Heart right ventricle (tissue), 16 donors: Measurements from ENCODE around the gene GFI1B. TPM values are rescaled to one million over a fixed set of nuclear protein-coding genes. Genes with fewer than 3 reads are reported as not detected.
"Not testable (repeated sequence)": the region's sequence is repeated elsewhere in the genome, so short reads cannot be mapped to it uniquely, and the experiment has no call there.

Experiments
- ATAC-seq, 8 donors: fragments of 200-7000 bp; cut with Tn5 transposase; one replicate each; pipeline ENCODE4 v1.9.1; 2020; ENCODE audit warnings: mild to moderate bottlenecking in 8 of 8, moderate library complexity in 8 of 8, moderate number of reproducible peaks in 1 of 8
- DNase-seq, 2 donors: peaks; one replicate each; pipeline ENCODE4 v3.0.0-alpha.2; 2020
- H3K27ac ChIP-seq, 10 donors: fragments of 200-600 bp; sonication (generic) in 2 of 10; one replicate each; pipeline versions ENCODE4 v1.5.0 to v1.8.0; 2020 to 2022; ENCODE audit warnings: mild to moderate bottlenecking in 3 of 10
- H3K27me3 ChIP-seq, 7 donors: fragments of 200-600 bp; one replicate each; pipeline ENCODE4 v1.8.0; 2021 to 2022; ENCODE audit warnings: mild to moderate bottlenecking in 2 of 7
- H3K36me3 ChIP-seq, 9 donors: fragments of 200-600 bp; sonication (generic) in 1 of 9; one replicate each; pipeline versions ENCODE4 v1.5.0 to v1.8.0; 2020 to 2022; ENCODE audit warnings: mild to moderate bottlenecking in 2 of 9
- H3K4me1 ChIP-seq, 9 donors: fragments of 200-600 bp; sonication (generic) in 1 of 9; one replicate each; pipeline versions ENCODE4 v1.5.0 to v1.8.0; 2020 to 2022; ENCODE audit warnings: mild to moderate bottlenecking in 4 of 9
- H3K4me3 ChIP-seq, 10 donors: fragments of 200-600 bp; sonication (generic) in 2 of 10; one replicate each; pipeline versions ENCODE4 v1.5.0 to v1.8.0; 2020 to 2022; ENCODE audit warnings: mild to moderate bottlenecking in 7 of 10, moderate library complexity in 2 of 10
- H3K9me3 ChIP-seq, 11 donors: fragments of 200-600 bp in 10 of 11; sonication (generic) in 2 of 11; one replicate each; pipeline versions ENCODE4 v1.5.0 to v1.8.0; 2013 to 2022; ENCODE audit warnings: mild to moderate bottlenecking in 2 of 11, control low read depth in 1 of 11, moderate library complexity in 1 of 11
- WGBS, 2 donors: extraction: QIAGEN DNeasy Blood & Tissue Kit; methylation state at CpG; one replicate each; pipeline ENCODE4 v1.1.7; 2013; ENCODE audit warnings: inconsistent platforms in 1 of 2; 5-methylcytosine and 5-hydroxymethylcytosine counted together
- intact Hi-C, 10 donors: fragments of 100-400 bp; cut with DNase I; formaldehyde crosslinking; loops; one replicate each; pipeline versions ENCODE4 v1.11.1 to v1.14.2; 2022
- microRNA-seq, 2 donors: library from miRNA; unstranded; fragments of <30 nt; microRNA quantifications; one replicate each; pipeline ENCODE4 v1.2.0, GENCODE V29; 2021
- polyA plus RNA-seq, 2 donors: library from polyadenylated mRNA; stranded (reverse); fragments of 200-250 nt; gene quantifications; one replicate each; pipeline ENCODE4 v1.2.3, GENCODE V29; 2013
- total RNA-seq, 10 donors: library from RNA; stranded (reverse); fragmentation: NEBNext Ultra II Directional in 3 of 10; extraction: Animal tissue kit (Norgen Biotek cat#: 25700) in 3 of 10; gene quantifications; one replicate each; pipeline versions ENCODE4 v1.2.1 to v1.2.4, GENCODE V29; 2021 to 2023
- TF ChIP-seq, protein P1 (sequence below), 9 donors: fragments of 200-600 bp; sonication (generic) in 2 of 9; IDR thresholded peaks; one replicate each; pipeline versions ENCODE4 v1.5.0 to v1.8.0; 2021 to 2022; ENCODE audit warnings: antibody characterized with exemption in 9 of 9, mild to moderate bottlenecking in 5 of 9, moderate library complexity in 1 of 9
- donor health status: Arrhythmogenic right ventricular cardiomyopathy.
- donor health status: ischemic (EF 13 %, LVEDD 7.1; RV severe dilation, severe dysfunction).
- donor health status: healthy with polysubstance abuse.
- donor health status: DM: no; HTN: yes; CAD: no.
- donor health status: DM: no; HTN: no; CAD: no.
- donor health status: ischemic (EF 25% LVEDD 6.9; RV normal size, moderate dysfunction).
- donor health status: ischemic (EF 25% LVEDD 5.7; RV mildly dilated, moderate dysfunction).
- donor health status: healthy.
- donor health status: DM: yes; HTN: yes; CAD: no.
- donor health status: Ischemic cardiomyopathy.
- donor health status: ischemic (EF 35%, LVEDD 5.7; RV mildly dilated, moderate dysfunction).
- donor health status: nonischemic (EF 11% LVEDD 7.7; RV severe dilation, severe dysfunction).
- donor health status: DM: yes; HTN: yes; CAD: no.
- donor health status: PGD.
- donor health status: ischemic (EF 29% LVEDD 5.4; RV normal size, mild dysfunction).
- donor health status: nonischemic (EF 23%, LVEDD 6.1; RV moderate dilation, normal function).

The GFI1B gene
- total and polyA plus RNA-seq, 12 donors = 0.06 to 0.49 (median 0.24) TPM; not detected in 4

DNA sequence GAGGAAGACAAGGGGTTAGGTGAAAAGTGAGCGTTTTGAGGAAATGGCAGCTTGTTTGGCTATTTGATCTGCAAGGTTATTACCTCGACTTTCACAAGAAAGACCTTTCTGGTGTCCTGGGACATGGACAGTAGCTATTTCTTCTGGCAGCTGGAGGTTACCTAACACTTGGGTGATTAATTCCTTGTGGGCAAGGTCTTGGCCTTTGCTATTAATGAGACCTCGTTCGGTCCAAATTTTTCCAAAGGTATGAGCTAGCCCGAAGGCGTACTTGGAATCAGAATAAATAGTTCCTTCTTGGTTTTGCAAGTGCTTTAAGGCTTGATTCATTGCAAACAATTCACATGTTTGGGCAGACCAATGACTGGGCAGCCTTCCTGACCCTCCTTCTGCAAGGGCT lies 57.2 kb downstream of the GFI1B start:
- DNase-seq (no peak), ATAC-seq (no peak)
- Histone ChIP-seq H3K27ac (no peak overlapping the region), H3K9me3 (no peaks in the 10 kb centered on the region), H3K4me3 (no peak overlapping the region), H3K36me3 (peaks cover 0 to 31% (median 0%) of the 10 kb centered on the region in 9 donors), H3K4me1 (peaks cover 7 to 29% (median 20%) of the 10 kb centered on the region in 9 donors), H3K27me3 (no peaks in the 10 kb centered on the region)
- intact Hi-C loops = loop anchor here in 2 of 10 donors (10.0 kb wide), 2 partner anchors 109 to 299 kb away; partner anchors contain the start of gene SURF6 (in 1 of the 2)
- TF ChIP-seq, protein P1, sequence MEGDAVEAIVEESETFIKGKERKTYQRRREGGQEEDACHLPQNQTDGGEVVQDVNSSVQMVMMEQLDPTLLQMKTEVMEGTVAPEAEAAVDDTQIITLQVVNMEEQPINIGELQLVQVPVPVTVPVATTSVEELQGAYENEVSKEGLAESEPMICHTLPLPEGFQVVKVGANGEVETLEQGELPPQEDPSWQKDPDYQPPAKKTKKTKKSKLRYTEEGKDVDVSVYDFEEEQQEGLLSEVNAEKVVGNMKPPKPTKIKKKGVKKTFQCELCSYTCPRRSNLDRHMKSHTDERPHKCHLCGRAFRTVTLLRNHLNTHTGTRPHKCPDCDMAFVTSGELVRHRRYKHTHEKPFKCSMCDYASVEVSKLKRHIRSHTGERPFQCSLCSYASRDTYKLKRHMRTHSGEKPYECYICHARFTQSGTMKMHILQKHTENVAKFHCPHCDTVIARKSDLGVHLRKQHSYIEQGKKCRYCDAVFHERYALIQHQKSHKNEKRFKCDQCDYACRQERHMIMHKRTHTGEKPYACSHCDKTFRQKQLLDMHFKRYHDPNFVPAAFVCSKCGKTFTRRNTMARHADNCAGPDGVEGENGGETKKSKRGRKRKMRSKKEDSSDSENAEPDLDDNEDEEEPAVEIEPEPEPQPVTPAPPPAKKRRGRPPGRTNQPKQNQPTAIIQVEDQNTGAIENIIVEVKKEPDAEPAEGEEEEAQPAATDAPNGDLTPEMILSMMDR (IDR thresholded peaks at IDR 0.05) = no peak
- WGBS, 2 donors = 87 to 91% methylated on average over 6 of the region's 6 CpGs

DNA sequence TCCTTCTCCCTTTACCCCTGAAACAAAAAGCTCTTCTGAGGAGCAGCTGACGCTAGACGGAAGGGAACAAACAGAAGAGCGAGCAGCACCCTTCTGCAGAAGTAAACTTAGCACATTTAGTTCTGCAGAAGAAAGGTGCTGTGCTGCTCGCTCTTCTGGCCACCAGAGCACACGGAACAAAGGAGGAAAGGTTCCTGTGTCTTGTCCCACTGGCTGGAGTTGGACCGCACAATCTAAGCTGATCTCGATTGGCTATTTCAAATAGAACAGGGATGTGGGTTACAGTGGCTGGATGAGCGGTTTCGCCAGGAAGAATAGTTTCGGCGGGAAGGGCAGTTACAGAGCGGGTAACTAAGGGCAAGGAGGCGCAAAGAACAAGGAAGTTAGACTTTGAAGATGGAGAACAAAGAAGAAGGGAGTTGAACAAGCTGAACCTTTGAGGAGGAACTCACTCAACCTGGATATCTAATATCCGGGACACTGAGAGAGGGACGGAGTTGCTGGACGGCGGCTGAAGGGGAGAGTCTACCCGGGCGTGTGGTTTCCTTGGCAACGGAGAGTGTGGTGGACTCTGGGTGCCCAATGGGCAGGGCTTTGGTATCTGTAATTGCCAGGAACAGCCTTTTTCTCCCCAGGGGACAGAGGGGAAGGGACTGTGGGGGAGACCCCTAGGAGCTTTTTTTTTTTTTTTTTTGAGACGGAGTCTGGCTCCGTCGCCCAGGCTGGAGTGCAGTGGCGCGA lies 59.5 kb downstream of the GFI1B start:
- peaks cover 0 to 44% (median 9%) of the 10 kb centered on the region in 9 donors for H3K36me3 ChIP-seq
- TF ChIP-seq, protein P1 (IDR thresholded peaks at IDR 0.05) = no peak
- no peak overlapping the region for H3K27ac ChIP-seq
- H3K4me3 ChIP-seq = no peak overlapping the region
- no peaks in the 10 kb centered on the region for H3K9me3 ChIP-seq
- H3K27me3 ChIP-seq = no peaks in the 10 kb centered on the region
- intact Hi-C loops = loop anchor here in 2 of 10 donors (10.0 kb wide), 2 partner anchors 107 to 297 kb away; partner anchors contain the start of gene SURF6 (in 1 of the 2)
- H3K4me1 ChIP-seq = peaks cover 0 to 10% (median under 1%) of the 10 kb centered on the region in 9 donors
- ATAC-seq = no peak
- WGBS, 2 donors = 93 to 94% methylated on average over 25 of the region's 25 CpGs
- no peak for DNase-seq

DNA sequence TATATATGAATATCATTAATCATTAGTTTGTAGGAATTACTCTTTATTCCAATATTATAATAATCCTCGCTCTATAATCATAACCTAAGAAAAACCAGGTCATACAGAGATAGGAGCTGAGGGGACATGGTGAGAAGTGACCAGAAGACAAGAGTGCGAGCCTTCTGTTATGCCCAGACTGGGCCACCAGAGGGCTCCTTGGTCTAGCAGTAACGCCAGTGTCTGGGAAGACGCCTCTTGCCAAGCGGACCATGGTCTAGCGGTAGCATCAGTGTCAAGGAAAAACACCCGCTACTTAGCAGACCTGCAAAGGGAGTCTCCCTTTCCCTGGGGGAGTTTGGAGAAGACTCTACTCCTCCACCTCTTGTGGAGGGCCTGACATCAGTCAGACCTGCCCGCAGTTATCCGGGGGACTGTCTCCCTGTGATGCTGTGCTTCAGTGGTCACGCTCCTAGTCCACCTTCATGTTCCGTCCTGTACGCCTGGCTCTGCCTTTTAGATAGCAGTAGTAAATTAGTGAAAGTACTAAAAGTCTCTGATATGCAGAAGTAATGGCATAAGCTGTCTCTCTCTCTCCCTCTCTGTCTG lies 62.5 kb downstream of the GFI1B start:
- not testable (repeated sequence) for H3K4me3 ChIP-seq, ATAC-seq, H3K27ac ChIP-seq, H3K9me3 ChIP-seq, H3K27me3 ChIP-seq, H3K4me1 ChIP-seq
- intact Hi-C loops = loop anchor here in 5 of 10 donors (5.0 to 10.0 kb wide), 3 partner anchors 54 to 106 kb away; no protein-coding TSS in a partner anchor
- peaks cover 0 to 65% (median 32%) of the 10 kb centered on the region in 9 donors for H3K36me3 ChIP-seq
- TF ChIP-seq, protein P1 (IDR thresholded peaks at IDR 0.05) = peak in 8 of 9 donors; percentile 34 to 71 (median 60)
- WGBS, 2 donors = 86 to 92% methylated on average over 12 of the region's 12 CpGs
- DNase-seq = peak in 1 of 2 donors; percentile 48

Small RNAs within 50 kb of the gene (microRNA-seq; reads per million reads assigned to microRNA genes)
- gene MIR548AW = 2.0 to 3.6 reads per million in 2 donors

Other genes with a start within 250 kb of the GFI1B start
- gene AK8, start 100.4 kb upstream of the GFI1B start, total RNA-seq = 1 to 10 TPM in 1 of 10 donors, under 1 TPM in 4, not detected in 5; 0.15 to 1.0 (median 0.26) TPM
- gene AK8, start 100.4 kb upstream of the GFI1B start, polyA plus RNA-seq = under 1 TPM in 1 of 2 donors, not detected in 1; 0.09 TPM
- 10 to 100 TPM in 1 of 10 donors, 1 to 10 TPM in 9; 3.4 to 10.1 (median 5.7) TPM for gene SPACA9, start 99.8 kb upstream of the GFI1B start, total RNA-seq
- gene SPACA9, start 99.8 kb upstream of the GFI1B start, polyA plus RNA-seq = 1 to 10 TPM; 1.7 to 5.5 TPM
- 10 to 100 TPM; 40.2 to 72.9 (median 55.5) TPM for gene TSC1, start 34.1 kb upstream of the GFI1B start, total RNA-seq
- 10 to 100 TPM in 1 of 2 donors, 1 to 10 TPM in 1; 7.7 to 22.8 TPM for gene TSC1, start 34.1 kb upstream of the GFI1B start, polyA plus RNA-seq
- gene GTF3C5, start 52.3 kb downstream of the GFI1B start, total RNA-seq = 10 to 100 TPM; 29.4 to 44.4 (median 35.2) TPM
- 10 to 100 TPM; 41.5 to 79.1 TPM for gene GTF3C5, start 52.3 kb downstream of the GFI1B start, polyA plus RNA-seq
- 10 to 100 TPM in 1 of 10 donors, 1 to 10 TPM in 9; 1.9 to 10.1 (median 2.8) TPM for gene CEL, start 83.3 kb downstream of the GFI1B start, total RNA-seq
- 1 to 10 TPM; 1.5 to 3.2 TPM for gene CEL, start 83.3 kb downstream of the GFI1B start, polyA plus RNA-seq
- 10 to 100 TPM; 21.4 to 45.1 (median 28.1) TPM for gene RALGDS, start 142.5 kb downstream of the GFI1B start, total RNA-seq
- 10 to 100 TPM; 15.6 to 40.5 TPM for gene RALGDS, start 142.5 kb downstream of the GFI1B start, polyA plus RNA-seq
- gene GBGT1, start 185.2 kb downstream of the GFI1B start, total RNA-seq = 10 to 100 TPM in 3 of 10 donors, 1 to 10 TPM in 7; 2.5 to 14.7 (median 6.2) TPM
- 10 to 100 TPM in 1 of 2 donors, 1 to 10 TPM in 1; 5.5 to 10.5 TPM for gene GBGT1, start 185.2 kb downstream of the GFI1B start, polyA plus RNA-seq
- gene OBP2B, start 230.6 kb downstream of the GFI1B start, total RNA-seq = under 1 TPM in 1 of 10 donors, not detected in 9; 0.75 TPM
- gene OBP2B, start 230.6 kb downstream of the GFI1B start, polyA plus RNA-seq = not detected